PC-3 (cell line): ENCODE results near the gene SGMS1. TPM values are rescaled to one million over a fixed set of nuclear protein-coding genes. Genes with fewer than 3 reads are reported as not detected.
"Not testable (repeated sequence)": the region's sequence is repeated elsewhere in the genome, so short reads cannot be mapped to it uniquely, and the experiment has no call there.

Experiments used
- ATAC-seq: fragments of 200-7000 bp; cut with Tn5 transposase; 2 replicates; pipeline ENCODE4 v1.9.1; 2020; ENCODE audit warnings: mild to moderate bottlenecking, moderate library complexity
- BruUV-seq: library from RNA; stranded (reverse); fragments of 400-500 nt; replicated peaks from 2 replicates; lab custom pipeline; 2021; lab: Mats Ljungman, UMichigan
- CTCF ChIA-PET: fragments of 300-600 bp; sonication (Branson Sonifier 250); formaldehyde crosslinking; loops from one replicate; lab custom pipeline; 2022; ENCODE audit warnings: antibody characterized with exemption; lab: Charles Lee
- POLR2A ChIA-PET: fragments of 300-600 bp; sonication (Branson Sonifier 250); formaldehyde crosslinking; loops from one replicate; lab custom pipeline; 2022; ENCODE audit warnings: antibody characterized with exemption; ENCODE audit not compliant: unreplicated experiment; lab: Charles Lee
- DNase-seq: peaks from one replicate; pipeline ENCODE4 v3.0.0-alpha.2; 2015
- H2AFZ ChIP-seq: fragments of 300-600 bp; sonication (generic); 2 replicates; pipeline ENCODE4 v1.6.0; 2016; ENCODE audit warnings: antibody characterized with exemption, low read length
- H3F3A ChIP-seq: fragments of 300-600 bp; sonication (generic); one replicate; pipeline ENCODE4 v1.6.0; 2017; ENCODE audit warnings: antibody characterized with exemption, low read length, control low read depth, mild to moderate bottlenecking; ENCODE audit not compliant: unreplicated experiment
- H3K27ac ChIP-seq: fragments of 300-600 bp; sonication (generic); 2 replicates; pipeline ENCODE4 v1.5.1; 2016; ENCODE audit warnings: mild to moderate bottlenecking, low read length
- H3K27me3 ChIP-seq: fragments of 300-600 bp; sonication (generic); 2 replicates; pipeline ENCODE4 v1.6.1; 2016; ENCODE audit warnings: low read length, mixed read lengths
- H3K36me3 ChIP-seq: fragments of 300-600 bp; sonication (generic); 2 replicates; pipeline ENCODE4 v1.6.1; 2016; ENCODE audit warnings: low read depth, mixed run types, low read length, mixed read lengths
- H3K4me1 ChIP-seq: fragments of 300-600 bp; sonication (generic); 2 replicates; pipeline ENCODE4 v1.5.1; 2016; ENCODE audit warnings: low read length; ENCODE audit not compliant: insufficient read depth
- H3K4me2 ChIP-seq: fragments of 300-600 bp; sonication (generic); 2 replicates; pipeline ENCODE4 v1.6.0; 2016; ENCODE audit warnings: low read length
- H3K4me3 ChIP-seq: fragments of 300-600 bp; sonication (generic); 2 replicates; pipeline ENCODE4 v1.5.1; 2016; ENCODE audit warnings: mild to moderate bottlenecking, low read length, mixed read lengths
- H3K79me2 ChIP-seq: fragments of 300-600 bp; sonication (generic); 2 replicates; pipeline ENCODE4 v1.6.1; 2017; ENCODE audit warnings: low read length, mixed read lengths
- H3K9ac ChIP-seq: fragments of 300-600 bp; sonication (generic); 2 replicates; pipeline ENCODE4 v1.6.0; 2016; ENCODE audit warnings: mild to moderate bottlenecking, low read length
- H3K9me2 ChIP-seq: fragments of 300-600 bp; sonication (generic); replicated peaks from 2 replicates; pipeline ENCODE4 v1.6.1; 2016; ENCODE audit warnings: mixed run types, low read length, mixed read lengths
- H3K9me3 ChIP-seq: fragments of 300-600 bp; sonication (generic); 2 replicates; pipeline ENCODE4 v1.6.1; 2016; ENCODE audit warnings: low read length, mixed read lengths
- H4K20me1 ChIP-seq: fragments of 300-600 bp; sonication (generic); 2 replicates; pipeline ENCODE4 v1.6.1; 2016; ENCODE audit warnings: low read length, mixed read lengths
- EZH2 ChIP-seq: fragments of 300-600 bp; sonication (generic); IDR thresholded peaks from one replicate; pipeline ENCODE4 v1.6.1; 2017; ENCODE audit warnings: antibody characterized with exemption, mild to moderate bottlenecking, low read length; ENCODE audit not compliant: unreplicated experiment
- EZH2phosphoT487 ChIP-seq: fragments of 300-600 bp; sonication (generic); IDR thresholded peaks from 2 replicates; pipeline ENCODE4 v1.6.1; 2018; ENCODE audit warnings: mild to moderate bottlenecking, antibody characterized with exemption, low read length, borderline replicate concordance
- intact Hi-C: fragments of 100-400 bp; cut with micrococcal nuclease; formaldehyde crosslinking; loops from 2 replicates; pipeline ENCODE4 v1.9.0; 2023
- total RNA-seq: library from RNA; depleted of rRNA; stranded (reverse); fragments of >200 nt; gene quantifications from 2 replicates; pipeline ENCODE4 v1.2.3, GENCODE V29; 2014
- TF ChIP-seq, protein P1 (sequence below): fragments of 300-600 bp; sonication (generic); conservative IDR thresholded peaks from 2 replicates; pipeline ENCODE4 v1.5.1; 2017; ENCODE audit warnings: antibody characterized with exemption, low read depth, mild to moderate bottlenecking, low read length

The SGMS1 gene
- total RNA-seq, 1 experiment from 2014 or later, result 61.4 TPM

- Histone ChIP-seq H3F3A (no peaks in the 10 kb centered on the region), H4K20me1 (no peaks in the 10 kb centered on the region), H3K27ac (no peak overlapping the region), H3K4me3 (no peak overlapping the region), H3K9ac (no peak overlapping the region), H2AFZ (no peak overlapping the region), H3K79me2 (no peaks in the 10 kb centered on the region), H3K4me2 (no peak overlapping the region), H3K9me3 (no peaks in the 10 kb centered on the region), H3K27me3 (no peaks in the 10 kb centered on the region), H3K4me1 (peaks cover 11% of the 10 kb centered on the region), H3K36me3 (no peaks in the 10 kb centered on the region), H3K9me2 (no peaks in the 10 kb centered on the region)
- intact Hi-C loops, result no loop called here
- ChIA-PET CTCF (no interaction called here), POLR2A (no interaction called here)
- no TSS peak for BruUV-seq
- ATAC-seq (no peak), DNase-seq (no peak)
- TF ChIP-seq EZH2phosphoT487, result no peak
- TF ChIP-seq, protein P1, sequence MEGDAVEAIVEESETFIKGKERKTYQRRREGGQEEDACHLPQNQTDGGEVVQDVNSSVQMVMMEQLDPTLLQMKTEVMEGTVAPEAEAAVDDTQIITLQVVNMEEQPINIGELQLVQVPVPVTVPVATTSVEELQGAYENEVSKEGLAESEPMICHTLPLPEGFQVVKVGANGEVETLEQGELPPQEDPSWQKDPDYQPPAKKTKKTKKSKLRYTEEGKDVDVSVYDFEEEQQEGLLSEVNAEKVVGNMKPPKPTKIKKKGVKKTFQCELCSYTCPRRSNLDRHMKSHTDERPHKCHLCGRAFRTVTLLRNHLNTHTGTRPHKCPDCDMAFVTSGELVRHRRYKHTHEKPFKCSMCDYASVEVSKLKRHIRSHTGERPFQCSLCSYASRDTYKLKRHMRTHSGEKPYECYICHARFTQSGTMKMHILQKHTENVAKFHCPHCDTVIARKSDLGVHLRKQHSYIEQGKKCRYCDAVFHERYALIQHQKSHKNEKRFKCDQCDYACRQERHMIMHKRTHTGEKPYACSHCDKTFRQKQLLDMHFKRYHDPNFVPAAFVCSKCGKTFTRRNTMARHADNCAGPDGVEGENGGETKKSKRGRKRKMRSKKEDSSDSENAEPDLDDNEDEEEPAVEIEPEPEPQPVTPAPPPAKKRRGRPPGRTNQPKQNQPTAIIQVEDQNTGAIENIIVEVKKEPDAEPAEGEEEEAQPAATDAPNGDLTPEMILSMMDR, result no peak
- no peak for TF ChIP-seq EZH2
Observed at GRCh38 chr10:50431791-50432190, 192.0 kb downstream of the SGMS1 start.

DNA sequence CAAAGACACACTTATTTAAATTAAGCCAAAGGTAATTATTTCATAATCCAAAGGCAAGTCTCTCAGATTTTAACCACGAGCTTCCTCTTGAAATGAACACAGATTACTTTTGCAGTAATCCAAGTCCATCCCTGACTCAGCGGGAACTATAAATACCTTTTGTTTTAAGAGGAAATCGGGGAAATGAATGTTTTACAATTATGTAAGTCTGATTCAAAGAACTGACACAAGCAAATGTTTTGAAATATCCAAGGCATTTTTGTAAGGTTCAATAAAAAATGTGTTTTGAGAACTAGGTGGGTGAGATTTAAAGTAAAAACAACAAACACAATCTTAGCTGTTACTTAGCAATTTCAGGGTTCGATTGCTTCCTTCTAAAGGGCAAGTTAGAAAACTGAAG lies 192.6 kb downstream of the SGMS1 start:
- Histone ChIP-seq H2AFZ (no peak overlapping the region), H3K79me2 (no peaks in the 10 kb centered on the region), H3F3A (no peaks in the 10 kb centered on the region), H3K9me3 (no peaks in the 10 kb centered on the region), H3K27me3 (no peaks in the 10 kb centered on the region), H3K27ac (0 out of 2 replicates have a peak overlapping the region, but pooled peaks have one; percentile 0), H3K4me1 (peaks cover 11% of the 10 kb centered on the region), H3K4me2 (no peak overlapping the region), H3K9me2 (no peaks in the 10 kb centered on the region), H4K20me1 (no peaks in the 10 kb centered on the region), H3K36me3 (no peaks in the 10 kb centered on the region), H3K4me3 (no peak overlapping the region), H3K9ac (no peak overlapping the region)
- intact Hi-C loops, result no loop called here
- peak; percentile 59 for DNase-seq
- POLR2A ChIA-PET, result no interaction called here
- CTCF ChIA-PET, result no interaction called here
- peak; percentile 51 for ATAC-seq
- TF ChIP-seq EZH2 (no peak), EZH2phosphoT487 (no peak)
- TF ChIP-seq, protein P1, result no peak
- BruUV-seq, result no TSS peak

GRCh38 chr10:50426485-50426884 lies 197.3 kb downstream of the SGMS1 start:
- Histone ChIP-seq H2AFZ (no peak overlapping the region), H3F3A (no peaks in the 10 kb centered on the region), H3K9me3 (no peaks in the 10 kb centered on the region), H3K4me1 (peaks cover 23% of the 10 kb centered on the region), H3K36me3 (no peaks in the 10 kb centered on the region), H3K4me3 (no peak overlapping the region), H3K27me3 (no peaks in the 10 kb centered on the region), H4K20me1 (no peaks in the 10 kb centered on the region), H3K9ac (no peak overlapping the region), H3K4me2 (no peak overlapping the region), H3K79me2 (no peaks in the 10 kb centered on the region), H3K9me2 (no peaks in the 10 kb centered on the region), H3K27ac (no peak overlapping the region)
- CTCF ChIA-PET, result no interaction called here
- no TSS peak for BruUV-seq
- DNase-seq (no peak), ATAC-seq (no peak)
- POLR2A ChIA-PET, result no interaction called here
- intact Hi-C loops, result no loop called here
- TF ChIP-seq EZH2phosphoT487, result no peak
- TF ChIP-seq, protein P1, result no peak

DNA sequence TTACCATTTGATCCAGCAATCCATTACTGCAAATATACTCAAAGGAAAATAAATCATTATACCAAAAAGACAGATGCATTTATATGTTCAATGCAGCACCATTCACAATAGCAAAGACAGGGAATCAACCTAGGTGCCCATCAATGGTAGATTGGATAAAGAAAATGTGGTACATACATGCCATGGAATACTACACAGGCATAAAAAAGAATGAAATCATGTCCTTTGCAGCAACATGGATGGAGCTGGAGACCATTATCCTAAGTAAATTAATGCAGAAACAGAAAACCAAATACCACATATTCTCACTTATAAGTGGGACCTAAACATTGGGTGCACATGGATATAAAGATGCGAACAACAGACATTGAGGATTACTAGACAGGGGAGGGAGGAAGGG lies 198.5 kb downstream of the SGMS1 start:
- DNase-seq, H3K9ac ChIP-seq, H4K20me1 ChIP-seq, H3F3A ChIP-seq, H3K4me3 ChIP-seq, ATAC-seq, H3K4me2 ChIP-seq, BruUV-seq, H3K27ac ChIP-seq, intact Hi-C loops, H2AFZ ChIP-seq, CTCF ChIA-PET, POLR2A ChIA-PET, H3K9me3 ChIP-seq, H3K9me2 ChIP-seq, H3K79me2 ChIP-seq, H3K27me3 ChIP-seq, H3K36me3 ChIP-seq: not testable (repeated sequence)
- H3K4me1 ChIP-seq, result peaks cover 17% of the 10 kb centered on the region
